ENCODE measurements around the gene EPHX1.
A peak's percentile ranks its signal among the peaks of the same experiment; 100 is the strongest.
"Not testable (repeated sequence)": the region's sequence is repeated elsewhere in the genome, so short reads cannot be mapped to it uniquely, and the experiment has no call there.

EPHX1 gene

DNA sequence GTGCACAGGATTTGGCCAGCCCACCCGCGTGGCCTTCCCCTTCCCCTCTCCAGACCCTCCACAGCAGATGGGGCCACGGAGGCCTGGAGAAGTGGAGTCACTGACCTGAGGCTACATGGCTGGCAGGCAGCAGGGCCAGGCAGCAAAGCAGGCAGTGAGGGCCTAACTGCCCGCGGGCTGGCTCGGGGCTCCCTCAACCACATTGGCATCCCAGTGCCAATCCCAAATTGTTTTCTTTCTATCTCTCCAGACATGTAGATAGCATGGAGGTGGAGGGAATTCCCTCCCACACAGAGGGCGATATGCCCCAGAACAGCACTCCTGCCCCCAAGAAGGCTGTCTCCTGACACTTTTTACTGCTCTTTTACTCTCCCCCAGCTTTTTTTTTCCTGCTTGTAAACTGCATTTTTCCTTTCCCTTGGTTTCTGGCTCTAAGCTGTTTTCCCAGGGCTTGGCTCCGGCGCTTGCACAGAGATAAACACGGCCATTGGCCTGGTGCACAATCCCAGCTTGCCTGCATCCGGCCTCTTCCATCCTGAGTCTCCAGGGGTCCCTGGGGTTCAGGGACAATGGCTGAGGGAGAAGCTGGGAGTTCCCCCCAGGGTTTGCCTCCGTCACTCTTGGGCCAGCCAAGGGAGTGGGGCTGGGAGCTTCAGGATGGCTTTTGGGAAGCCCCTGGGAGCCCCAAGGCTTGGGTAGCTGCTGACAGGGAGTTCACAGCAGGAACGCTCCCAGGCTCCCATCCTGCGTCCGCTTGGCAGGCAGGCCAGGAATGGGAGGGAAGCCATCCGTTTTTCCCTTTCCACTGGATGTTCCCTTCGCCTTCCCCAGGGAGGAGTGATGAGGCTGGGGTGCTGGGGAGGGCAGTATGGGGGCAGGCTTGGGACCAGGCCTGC, 7.0 kb downstream of the EPHX1 start:
- peak; percentile 60 for DNase-seq (ENCODE audit: low spot score)

DNA sequence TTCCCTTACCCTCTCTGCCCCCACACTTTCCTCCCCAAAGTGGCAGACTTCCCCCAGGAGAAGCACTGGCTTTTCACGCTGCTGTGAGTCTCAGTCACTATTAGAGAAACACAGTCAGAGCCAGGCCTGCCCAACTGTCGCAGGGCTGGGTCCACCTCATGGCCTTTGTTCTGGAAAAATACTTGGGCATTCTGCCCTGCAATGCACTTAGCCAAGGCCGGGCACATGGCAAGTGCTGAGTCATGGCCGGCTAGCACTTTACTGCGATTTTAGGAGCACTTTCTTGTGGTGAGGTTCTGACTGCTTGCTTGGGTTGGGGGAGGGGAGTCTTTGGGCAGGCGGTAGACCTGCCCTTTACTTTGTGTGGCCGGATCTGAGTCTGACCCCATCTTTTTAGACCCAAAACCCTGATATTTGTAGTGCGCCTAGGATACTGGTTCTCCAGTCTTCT, 7.7 kb downstream of the EPHX1 start:
- peak; percentile 87 for DNase-seq (ENCODE audit: low spot score)

DNA sequence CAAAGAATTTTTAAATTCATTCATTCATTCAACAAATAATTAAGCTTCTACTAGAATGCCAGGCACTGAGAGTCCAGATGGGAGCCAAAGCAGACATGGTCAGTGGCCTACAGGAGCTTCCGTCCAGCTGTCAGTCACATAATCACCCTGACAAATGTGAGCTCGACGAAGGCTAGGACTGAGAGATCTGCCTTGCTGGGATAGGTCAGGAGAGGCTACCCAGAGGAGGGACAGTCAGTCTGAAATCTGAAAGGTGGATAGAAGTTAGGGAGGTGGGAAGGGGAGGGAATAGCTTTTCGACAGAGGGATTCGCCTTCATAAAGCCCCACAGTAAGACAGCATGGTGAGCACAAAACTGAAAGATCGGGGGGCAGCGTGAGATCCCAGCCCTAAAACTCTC, 8.3 kb downstream of the EPHX1 start:
- no peak for DNase-seq (ENCODE audit: low spot score)

DNA sequence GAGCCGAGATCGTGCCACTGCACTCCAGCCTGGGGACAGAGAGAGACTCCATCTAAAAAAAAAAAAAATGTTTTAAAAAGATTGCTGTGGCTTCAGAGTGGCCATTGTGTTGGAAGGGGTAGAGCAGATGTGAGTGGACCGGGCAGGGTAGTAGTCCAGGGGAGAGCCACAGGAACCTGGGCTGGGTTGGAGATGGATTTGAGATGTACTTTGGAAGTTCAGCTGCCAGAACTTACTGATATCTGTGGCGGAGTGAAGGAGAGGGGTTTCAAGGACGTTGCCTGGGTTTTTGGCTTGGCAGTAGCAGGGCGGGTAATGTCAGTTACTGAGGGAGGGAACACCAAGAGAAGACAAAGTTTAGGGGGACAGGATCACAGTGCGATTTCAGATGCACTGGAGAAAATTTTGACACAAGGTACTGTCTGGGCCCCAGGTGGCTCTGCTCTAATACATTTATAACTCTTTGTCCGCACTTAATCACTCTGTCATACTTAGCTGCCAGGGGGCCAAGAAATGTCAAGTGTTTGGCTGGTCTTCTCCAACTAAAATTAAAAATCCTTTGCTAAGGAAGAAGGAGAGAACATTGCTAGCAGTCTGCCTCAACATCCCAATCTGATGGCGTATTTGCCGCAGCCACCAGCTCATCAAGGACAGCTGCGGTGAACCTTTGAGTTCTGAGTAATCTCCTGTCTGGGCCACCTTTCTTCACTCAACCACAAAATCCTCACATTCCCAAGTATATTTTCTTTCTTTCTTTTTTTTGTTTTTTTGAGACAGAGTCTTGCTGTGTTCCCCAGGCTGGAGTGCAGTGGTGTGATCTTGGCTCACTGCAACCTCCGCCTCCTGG, 9.6 kb downstream of the EPHX1 start:
- no peak for DNase-seq (ENCODE audit: low spot score)

DNA sequence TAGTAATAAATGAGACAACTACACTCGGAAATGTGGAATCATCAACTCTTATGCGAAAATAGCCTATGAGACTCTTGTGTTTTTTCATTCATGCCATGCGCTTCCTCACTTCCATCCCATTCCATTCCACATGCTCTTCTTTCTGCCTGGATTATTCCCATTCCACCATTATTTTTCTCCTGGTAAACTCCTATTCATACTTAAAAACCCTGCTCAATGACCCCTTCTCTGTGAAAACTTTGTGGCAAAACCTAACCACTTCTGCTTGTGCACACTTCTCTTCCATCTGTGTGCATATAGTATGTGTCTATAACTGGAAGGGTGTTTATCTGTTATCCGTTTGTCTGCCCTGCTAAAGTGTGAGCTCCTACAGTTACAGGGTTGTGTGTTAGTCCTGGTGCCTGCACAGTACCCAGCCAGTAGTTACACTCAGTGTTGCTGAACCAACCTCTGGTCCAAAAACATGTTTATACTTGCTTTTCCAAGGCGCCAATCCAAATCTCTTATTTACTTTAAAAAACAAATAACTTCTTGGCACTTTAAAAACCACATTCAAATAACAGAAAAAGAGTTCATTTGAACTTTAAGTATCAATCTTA, 10.7 kb downstream of the EPHX1 start:
- no peak for DNase-seq (ENCODE audit: low spot score)

DNA sequence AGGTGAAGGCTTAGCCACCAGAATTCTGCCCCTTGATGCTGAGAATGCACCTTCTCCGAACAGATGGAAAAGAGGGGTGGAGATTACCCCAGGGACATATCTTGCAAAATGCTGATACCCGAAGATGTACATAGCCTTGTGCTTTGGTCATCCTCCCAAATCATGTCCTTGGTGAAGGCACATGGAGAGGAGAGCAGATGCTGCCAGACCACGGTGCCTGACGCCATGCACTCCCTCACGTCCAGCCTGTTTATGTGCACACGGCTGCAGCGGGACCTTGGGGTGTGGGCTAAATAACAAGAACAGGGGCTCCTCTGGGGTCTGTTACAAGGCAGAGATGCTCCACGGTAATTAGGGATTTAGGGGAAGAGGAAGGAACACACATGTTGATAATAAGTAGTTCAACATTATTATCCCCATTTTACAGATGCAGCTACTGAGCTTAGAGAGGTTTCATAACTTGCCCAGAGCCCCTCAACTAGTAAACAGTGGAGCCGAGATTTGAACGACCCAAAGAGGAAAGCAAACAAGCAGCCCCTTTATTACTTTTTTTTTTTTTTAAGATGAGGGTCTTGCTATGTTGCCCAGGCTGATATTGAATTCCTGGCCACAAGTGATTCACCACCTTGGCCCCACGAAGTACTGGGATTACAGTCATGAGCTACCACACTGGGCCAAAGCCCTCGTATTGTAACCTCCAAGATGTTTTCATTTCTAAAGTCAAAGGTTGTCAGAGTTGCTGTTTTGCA, 12.9 kb downstream of the EPHX1 start:
- DNase-seq (ENCODE audit: low spot score), result no peak

DNA sequence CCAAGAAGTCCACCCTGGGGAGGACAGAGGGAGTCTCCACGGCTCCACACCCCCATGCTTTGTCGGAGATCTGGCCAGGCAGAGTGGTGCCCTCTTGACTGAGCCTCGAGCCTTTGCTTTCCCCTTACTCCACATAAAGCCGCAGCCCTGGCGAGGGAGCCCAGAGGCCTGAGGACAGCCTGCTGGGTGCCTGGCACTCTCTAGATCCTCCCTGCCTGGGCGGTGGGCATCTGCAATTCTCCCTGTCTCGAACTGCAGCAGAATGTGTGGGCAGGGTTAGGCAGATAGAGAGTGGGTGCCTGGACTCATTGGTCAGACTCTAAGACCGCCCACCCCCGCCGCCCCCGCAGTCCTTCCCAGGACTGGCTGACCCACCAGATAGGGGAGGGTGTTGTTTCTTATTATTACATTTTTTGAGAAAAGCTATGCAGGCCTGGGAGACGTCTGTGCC, 13.9 kb downstream of the EPHX1 start:
- no peak for DNase-seq (ENCODE audit: low spot score)

DNA sequence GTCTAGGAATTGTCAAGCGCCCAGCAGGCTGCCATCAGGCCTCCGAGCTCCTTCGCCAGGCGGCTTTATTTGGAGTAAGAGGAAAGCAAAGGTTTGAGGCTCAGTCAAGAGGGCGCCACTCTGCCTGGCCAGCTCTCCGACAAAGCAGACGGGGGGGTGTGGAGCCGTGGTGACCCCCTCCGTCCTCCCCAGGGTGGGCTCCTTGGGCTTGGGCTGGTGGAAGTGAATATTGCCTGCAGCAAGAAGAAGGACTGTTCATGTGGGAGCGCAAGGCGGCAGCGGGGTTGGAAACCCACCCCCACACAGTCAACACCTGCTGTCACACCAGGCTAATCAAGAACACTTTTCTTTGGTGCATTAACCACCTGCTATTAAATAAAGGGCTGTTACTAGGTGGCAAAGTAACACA, 14.6 kb downstream of the EPHX1 start:
- DNase-seq (ENCODE audit: low spot score), result no peak

DNA sequence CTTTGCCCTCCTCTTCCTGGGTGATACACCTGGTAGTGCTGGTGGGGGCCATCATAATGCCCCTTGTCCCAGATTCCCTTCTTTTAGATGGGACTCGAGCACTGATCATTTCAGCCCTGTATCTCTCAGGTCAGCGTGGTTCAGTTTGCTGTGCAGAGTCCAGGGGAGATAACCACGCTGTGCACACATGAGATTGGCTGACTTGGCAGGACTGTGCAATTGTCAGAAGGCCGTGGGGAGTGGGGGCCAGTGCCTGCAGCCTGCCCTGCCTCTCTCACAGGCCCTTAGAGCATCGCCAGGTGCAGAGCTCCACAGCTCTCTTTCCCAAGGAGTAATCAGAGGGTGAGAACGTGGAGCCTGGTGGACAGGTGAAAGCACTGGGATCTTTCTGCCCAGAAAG, 15.2 kb downstream of the EPHX1 start:
- DNase-seq (ENCODE audit: low spot score), result no peak

DNA sequence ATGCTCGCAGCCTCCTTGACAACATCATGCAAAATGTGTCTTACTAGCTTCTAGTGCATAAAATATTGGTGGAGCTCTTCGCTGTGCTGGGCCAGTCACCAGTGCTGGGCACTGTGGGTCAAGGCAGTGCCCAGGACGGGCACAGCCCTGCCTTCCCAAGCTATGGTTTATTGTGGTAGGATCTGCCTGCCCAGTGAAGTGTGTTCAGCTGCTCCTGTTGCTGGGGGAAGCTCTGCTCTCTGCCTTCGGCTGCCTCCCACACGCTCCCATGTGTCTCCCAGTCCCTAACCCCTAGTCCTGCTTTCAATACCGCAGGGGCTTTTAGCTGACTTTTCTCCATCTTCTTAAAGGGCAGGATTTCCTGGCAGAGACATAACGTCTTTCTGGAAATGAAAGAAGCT, 15.7 kb downstream of the EPHX1 start:
- DNase-seq (ENCODE audit: low spot score), result no peak

DNA sequence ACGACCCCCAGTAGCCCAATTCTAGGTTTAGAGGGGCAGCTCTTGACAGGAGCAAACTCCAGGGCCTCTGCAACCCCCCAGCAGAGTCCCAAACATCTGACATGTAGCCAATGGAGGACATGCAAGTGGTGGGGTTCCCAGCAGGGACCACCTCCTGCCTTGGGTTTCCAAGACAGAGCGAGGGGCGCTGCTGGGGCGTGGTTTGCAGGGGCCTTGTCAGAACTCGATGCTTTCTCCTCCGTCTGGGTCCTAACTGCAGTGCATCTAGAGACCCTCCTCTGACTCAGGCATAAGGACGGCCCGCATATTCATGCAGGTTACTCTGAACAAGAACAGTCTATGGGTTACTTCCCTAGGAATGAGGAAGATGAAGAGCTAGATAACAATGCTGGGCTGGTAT, 17.2 kb downstream of the EPHX1 start:
- DNase-seq (ENCODE audit: low spot score), result no peak

DNA sequence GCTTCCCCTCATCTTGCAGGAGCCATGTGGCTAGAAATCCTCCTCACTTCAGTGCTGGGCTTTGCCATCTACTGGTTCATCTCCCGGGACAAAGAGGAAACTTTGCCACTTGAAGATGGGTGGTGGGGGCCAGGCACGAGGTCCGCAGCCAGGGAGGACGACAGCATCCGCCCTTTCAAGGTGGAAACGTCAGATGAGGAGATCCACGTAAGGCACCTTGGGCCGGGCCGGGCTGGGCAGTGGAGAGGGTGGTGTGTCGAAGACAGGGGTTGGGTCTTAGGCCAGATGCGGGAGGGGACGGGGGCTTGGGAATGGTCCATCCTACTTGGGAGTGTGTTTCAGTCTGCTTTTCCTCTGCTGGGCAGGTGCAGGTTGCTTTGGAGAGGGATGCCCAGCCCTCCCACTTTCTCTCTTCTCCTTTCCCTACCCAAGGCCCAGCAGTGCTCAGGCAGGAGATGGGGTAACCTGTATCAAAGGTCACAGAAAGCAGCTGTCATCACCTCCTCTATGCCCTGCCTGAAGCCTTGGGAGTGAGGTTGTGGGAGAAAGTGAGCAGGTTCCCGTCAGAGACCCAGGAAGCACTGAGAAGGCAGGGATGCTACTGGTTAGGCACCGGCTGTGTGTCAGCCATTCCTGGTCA, 18.9 kb downstream of the EPHX1 start:
- DNase-seq (ENCODE audit: low spot score), result no peak

DNA sequence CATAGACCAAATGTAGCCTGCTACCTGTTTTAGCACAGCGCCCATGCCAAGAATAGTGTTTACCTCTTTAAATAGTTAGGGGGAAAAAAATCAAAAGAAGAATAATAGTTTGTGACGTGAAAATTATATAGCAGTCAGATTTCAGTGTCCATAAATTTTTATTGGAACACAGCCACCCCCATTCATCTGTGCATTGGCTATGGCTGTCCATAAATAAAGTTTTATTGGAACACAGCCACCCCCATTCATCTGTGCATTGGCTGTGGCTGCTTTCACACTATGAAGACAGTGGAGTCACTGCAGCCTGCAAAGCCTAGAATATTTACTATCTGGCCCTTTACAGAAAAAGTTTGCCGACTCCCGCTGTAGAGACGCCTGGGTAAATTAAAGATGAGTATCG, 20.9 kb downstream of the EPHX1 start:
- DNase-seq (ENCODE audit: low spot score), result no peak

DNA sequence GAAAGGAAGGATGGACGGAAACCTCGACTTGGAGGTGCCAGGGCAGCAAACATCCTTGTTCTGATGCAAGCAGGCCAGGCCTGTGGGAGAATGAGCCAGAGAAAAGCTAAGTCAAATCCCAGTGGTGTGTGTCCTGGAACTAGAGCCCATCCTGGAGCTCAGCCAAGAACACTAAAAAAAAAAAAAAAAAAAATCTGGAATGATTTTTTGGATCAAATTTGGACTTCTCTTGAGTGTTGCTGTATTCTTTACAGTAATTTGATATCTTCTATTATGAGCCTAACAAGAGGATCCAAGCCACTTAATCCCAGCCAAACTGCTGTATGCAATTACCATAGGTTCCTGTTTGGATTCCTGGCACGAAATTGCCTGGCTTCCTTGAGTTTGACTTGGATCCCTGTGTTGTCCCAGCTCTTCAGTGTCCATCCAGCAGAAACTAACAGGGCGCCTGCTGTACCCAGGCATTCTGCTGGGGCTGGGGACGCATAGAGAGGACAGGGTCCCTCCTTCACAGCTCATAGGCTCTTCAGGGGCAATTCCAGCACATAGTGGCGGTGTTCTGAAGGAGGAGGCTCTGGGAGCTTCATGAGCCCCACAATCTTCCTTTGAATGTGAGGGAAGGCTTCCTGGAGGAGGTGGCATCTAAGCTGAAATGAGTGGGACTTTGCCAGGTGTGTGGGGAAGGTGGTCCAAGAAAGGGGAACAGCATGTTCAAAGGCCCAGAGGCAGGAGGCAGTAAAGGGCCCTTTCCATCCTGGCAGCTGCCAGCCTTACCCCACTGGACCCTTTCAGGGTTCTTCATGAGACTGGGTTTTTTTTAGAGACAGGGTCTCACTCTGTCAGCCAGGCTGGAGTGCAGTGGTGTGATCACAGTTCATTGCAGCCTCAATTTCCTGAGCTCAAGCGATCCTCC, 24.7 kb downstream of the EPHX1 start:
- peak; percentile 89 for DNase-seq (ENCODE audit: low spot score)

DNA sequence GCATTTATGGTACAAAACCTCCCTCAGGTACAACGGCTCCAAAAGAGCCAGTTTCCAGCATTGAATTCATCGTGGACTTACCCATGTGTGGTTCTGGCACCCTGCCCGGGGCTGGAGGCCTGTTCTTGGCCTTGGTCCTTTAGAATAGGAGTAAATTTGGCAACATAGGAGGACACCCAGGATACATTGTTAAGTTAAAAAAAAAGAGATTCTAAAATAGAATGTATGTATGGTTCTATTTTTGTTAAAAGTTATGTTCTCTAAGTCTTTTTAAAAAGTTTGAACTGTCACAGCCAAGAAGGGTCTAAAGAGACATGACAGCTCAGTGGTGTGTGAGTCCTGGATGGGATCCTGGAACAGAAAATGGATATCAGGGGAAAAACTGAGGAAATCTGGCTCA, 25.9 kb downstream of the EPHX1 start:
- DNase-seq (ENCODE audit: low spot score), result peak; percentile 60

DNA sequence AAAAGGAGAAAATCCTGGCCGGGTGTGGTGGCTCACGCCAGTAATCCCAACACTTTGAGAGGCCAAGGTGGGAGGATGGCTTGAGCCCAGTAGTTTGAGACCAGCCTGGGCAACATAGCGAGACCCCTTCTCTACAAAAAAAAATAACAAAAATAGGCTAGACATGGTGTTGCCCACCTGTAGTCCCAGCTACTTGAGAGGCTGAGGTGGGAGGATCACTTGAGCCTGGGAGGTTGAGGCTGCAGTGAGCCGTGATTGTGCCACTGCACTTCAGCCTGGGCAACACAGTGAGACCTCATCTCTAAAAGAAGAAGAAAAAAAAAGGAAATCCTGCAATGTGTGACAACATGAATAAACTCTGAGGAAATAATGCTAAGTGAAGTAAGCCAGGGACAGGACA, 26.4 kb downstream of the EPHX1 start:
- not testable (repeated sequence) for DNase-seq (ENCODE audit: low spot score)

DNA sequence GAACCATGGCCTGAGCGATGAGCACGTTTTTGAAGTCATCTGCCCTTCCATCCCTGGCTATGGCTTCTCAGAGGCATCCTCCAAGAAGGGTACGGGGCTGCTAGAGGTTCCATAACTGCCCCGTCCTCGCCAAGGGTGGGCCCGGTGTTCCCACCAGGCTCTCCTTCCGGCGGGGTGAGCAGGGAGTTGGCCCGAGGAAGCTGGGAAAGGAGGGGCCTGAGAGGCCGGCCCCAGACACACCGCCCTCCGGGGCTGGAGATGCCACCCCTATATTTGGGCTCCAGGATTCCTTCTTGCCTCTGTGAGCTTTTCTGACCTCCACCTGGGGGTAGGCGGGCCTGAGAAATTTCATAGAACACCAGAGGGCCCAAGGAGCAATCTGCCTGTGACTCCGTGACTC, 28.9 kb downstream of the EPHX1 start:
- no peak for DNase-seq (ENCODE audit: low spot score)

DNA sequence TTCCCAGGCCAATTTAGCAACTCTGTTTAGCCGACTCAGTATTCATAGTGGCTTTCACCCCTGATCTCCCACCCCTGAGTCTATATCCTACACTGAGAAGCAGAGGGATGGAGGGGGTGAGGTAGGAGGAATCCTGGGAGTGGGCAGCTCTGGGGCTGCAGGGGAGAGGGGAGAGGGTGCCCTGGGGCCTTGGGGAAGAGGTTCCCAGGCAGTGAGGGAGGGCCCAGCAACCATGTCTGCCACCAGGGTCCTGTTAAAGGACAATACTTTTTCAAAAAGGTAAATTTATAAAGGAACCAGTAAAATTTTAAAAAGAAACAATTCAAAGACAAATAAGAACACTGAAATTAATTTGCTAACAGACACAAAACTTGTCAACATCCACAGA, 30.3 kb downstream of the EPHX1 start:
- DNase-seq (ENCODE audit: low spot score), result no peak

DNA sequence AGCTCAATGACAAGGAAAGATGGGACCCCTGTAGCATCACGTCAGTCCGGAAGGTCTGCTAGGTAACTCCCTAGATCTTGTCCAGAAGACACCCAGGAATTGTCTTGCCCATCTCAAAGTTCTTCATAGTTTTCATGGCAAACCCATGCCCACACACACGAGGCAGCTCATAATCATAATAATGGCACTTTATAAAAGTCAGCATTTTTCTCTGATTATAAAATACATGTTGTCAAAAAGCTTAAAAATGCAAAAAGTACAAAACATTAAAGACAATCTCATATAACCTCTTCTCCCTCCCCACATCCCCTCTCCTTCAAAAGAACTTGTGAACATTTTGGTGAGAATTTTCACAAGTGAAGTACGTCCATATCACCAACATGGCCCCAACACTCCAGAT, 30.8 kb downstream of the EPHX1 start:
- no peak for DNase-seq (ENCODE audit: low spot score)

DNA sequence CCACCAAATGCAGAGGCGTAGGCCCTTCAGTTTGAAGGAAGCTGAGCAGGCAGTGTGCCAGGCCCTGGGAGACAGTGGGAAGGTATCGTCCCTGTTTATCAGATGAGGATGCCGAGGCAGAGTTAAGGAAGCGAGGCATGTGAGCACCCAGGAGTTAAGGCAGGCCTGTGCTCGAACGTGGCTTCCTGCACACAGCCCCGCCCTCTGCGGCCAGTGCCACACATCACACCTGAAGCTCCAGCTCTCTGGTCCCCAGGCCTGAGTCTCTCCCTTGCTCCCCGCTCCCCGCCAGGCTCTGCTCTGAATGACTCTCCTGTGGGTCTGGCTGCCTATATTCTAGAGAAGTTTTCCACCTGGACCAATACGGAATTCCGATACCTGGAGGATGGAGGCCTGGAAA, 32.1 kb downstream of the EPHX1 start:
- DNase-seq (ENCODE audit: low spot score), result no peak
